Measurements from ENCODE around the gene ZNF608.

The ZNF608 gene, protein sequence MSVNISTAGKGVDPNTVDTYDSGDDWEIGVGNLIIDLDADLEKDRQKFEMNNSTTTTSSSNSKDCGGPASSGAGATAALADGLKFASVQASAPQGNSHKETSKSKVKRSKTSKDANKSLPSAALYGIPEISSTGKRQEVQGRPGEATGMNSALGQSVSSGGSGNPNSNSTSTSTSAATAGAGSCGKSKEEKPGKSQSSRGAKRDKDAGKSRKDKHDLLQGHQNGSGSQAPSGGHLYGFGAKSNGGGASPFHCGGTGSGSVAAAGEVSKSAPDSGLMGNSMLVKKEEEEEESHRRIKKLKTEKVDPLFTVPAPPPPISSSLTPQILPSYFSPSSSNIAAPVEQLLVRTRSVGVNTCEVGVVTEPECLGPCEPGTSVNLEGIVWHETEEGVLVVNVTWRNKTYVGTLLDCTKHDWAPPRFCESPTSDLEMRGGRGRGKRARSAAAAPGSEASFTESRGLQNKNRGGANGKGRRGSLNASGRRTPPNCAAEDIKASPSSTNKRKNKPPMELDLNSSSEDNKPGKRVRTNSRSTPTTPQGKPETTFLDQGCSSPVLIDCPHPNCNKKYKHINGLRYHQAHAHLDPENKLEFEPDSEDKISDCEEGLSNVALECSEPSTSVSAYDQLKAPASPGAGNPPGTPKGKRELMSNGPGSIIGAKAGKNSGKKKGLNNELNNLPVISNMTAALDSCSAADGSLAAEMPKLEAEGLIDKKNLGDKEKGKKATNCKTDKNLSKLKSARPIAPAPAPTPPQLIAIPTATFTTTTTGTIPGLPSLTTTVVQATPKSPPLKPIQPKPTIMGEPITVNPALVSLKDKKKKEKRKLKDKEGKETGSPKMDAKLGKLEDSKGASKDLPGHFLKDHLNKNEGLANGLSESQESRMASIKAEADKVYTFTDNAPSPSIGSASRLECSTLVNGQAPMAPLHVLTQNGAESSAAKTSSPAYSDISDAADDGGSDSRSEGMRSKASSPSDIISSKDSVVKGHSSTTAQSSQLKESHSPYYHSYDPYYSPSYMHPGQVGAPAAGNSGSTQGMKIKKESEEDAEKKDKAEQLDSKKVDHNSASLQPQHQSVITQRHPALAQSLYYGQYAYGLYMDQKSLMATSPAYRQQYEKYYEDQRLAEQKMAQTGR (N-terminal part only)

DNA sequence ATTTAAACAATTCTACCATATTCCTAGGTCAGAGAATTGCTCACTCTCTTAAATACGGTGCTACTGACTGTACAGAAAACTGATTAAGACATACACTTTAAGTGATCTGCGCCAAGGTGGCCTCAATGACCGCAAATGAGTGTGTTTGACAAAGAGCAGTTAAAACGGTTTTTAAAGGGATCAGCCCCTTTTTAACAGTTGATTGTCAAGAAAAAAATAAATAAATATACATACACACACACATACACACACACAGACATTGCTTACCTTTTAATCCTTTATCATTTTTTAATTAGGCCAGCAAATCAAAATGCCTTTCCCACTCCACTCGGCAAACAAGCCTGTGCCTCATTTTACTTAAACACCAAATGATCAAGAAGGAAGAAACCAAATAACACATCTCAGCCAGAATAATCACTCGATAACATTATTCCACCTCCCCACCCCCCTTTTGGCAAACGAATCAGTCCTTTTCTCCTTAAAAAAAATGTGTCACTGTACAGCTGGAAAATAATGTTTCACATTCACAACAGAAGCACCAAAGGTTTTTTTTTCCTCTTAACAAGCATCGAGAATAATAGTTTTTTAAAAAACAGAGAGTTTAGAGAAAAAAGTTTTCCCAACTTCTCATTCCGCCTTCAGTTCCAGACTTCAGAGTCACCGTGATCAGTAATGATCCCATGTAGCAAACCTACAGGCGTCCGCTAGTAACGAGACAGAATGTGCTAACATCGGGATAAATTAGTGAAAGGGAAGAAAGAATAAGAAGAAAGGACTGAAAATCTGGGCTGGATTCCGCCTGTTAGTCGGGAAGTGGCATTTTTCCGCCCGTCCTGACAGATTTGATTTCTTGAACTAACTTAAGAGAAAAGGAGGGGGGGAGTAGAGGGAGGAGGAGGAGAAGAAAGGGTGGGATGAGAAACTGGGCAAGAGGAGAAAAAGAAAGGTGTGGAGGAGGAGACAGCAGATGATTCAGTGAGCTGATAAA lies at the start of gene ZNF608:
Gene ZNF608 (minus strand): TSS at position 712 of the 988 bp plus-strand sequence. CDS start 1,650 bp downstream, outside the sequence.
- no peak for DNase-seq

- DNase-seq, result no peak
These were observed 49.4 kb upstream of the ZNF608 start for GRCh38 chr5:124795829-124796228.

DNA sequence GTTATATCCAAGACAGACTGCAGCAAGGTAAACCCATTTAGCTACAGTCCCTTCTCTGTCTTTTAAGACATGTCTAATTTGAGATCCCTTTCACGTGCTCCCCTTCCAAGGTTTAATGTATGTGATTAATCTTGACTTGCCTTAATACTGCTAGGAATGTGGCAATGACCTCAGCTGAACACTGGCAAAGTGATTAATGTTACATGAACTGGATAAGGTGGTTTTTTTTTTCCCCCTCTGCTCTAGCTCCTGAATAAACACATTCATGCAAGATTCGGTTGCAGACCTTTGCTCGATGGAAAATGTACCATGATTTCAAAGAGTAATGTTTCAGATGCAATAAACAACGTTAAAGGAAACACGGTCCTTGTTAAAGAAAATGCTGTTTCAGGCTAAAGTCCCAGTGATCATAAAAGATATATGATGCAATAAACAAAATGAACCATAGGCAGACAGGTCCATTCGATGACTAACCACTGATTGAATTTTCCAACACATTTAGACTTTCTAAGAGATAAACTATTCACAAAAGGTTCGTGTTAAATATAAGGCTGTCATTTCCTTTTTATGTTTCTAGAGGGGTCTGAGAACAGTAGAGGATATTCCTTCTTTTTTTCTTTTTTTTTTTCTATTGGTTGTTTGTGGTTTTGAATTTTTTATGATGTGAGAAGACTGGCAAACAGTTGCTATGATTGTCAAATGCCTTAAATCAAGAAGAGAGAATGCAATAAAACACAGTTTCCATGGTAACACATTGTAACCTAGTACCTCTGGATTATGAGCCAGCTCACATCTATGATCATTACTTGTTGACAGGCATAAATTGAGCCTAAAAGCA lies 44.7 kb upstream of the ZNF608 start:
- DNase-seq, result no peak

DNA sequence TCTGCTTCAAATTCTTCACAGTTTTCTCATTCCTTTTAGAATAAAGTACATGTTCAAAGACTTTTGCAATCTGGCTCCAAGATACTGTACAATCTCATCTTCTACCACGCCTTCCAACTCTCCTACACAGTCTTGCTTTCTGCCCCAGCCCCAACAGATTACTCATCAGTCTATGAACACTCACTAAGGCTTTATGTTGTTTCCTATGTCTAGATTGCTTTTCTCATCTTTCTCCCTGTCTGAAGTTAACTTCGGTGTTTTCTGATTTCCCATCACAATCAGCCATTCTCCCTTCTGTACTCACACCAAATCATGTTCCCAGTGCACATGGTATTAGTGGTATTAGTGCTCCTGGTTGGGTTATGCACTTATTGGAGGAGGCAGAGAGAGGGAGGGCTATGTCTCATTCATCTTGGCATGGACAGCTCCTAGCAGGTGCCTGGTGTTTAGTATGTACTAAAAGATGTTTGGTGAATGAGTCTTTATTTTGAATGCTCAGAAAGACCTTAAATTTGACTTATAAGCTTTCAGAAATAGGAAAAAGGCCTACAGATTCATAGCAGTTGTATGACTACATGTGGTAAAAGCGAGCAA lies 44.0 kb upstream of the ZNF608 start:
- no peak for DNase-seq

DNA sequence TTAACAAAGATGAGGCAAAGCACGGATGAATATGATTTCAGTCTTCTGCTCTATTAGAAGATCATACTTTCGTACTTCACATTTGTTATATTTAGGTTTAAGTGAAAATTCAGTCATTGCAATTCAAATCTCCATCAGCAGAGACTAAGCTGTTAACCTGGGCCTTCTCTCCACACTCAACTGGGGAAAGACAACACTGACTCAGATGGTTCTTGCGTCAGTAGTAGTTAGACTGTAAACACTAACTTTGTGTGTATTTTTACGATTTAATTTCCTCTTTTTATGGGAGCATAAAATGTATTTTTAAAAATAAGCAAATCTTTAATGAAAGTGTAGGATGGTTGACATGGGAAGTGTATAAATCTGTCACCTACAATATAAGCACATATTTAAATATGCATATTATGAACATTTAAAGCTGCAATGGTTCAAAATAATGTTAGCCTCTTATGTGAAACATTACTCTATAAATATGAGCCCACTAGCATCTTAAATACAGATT lies 42.7 kb upstream of the ZNF608 start:
- DNase-seq, result no peak

DNA sequence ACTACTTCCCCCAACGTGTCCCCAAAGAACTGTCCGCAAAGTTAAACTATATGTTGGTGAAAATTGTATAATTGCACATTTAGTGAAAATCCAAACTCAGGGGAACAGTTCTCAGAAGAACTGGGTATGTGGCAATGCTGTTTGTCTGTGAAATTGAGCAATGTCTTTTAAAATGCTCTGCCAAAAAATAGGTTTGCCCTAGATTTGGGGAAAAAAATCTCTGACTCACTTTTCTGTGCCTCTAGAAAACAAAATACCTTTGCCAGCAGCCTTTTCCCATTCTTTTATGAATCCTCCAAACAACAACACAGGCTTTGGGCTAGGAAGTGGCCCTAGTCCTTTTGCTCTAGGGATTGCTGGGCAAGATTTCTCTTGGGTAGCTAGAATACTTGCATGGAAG lies 37.4 kb upstream of the ZNF608 start:
- DNase-seq, result no peak

- DNase-seq, result no peak
These were observed 36.8 kb upstream of the ZNF608 start for GRCh38 chr5:124783285-124783684.

GRCh38 chr5:124782262-124782661 lies 35.8 kb upstream of the ZNF608 start:
- no peak for DNase-seq

GRCh38 chr5:124780011-124780410 lies 33.6 kb upstream of the ZNF608 start:
- no peak for DNase-seq

DNA sequence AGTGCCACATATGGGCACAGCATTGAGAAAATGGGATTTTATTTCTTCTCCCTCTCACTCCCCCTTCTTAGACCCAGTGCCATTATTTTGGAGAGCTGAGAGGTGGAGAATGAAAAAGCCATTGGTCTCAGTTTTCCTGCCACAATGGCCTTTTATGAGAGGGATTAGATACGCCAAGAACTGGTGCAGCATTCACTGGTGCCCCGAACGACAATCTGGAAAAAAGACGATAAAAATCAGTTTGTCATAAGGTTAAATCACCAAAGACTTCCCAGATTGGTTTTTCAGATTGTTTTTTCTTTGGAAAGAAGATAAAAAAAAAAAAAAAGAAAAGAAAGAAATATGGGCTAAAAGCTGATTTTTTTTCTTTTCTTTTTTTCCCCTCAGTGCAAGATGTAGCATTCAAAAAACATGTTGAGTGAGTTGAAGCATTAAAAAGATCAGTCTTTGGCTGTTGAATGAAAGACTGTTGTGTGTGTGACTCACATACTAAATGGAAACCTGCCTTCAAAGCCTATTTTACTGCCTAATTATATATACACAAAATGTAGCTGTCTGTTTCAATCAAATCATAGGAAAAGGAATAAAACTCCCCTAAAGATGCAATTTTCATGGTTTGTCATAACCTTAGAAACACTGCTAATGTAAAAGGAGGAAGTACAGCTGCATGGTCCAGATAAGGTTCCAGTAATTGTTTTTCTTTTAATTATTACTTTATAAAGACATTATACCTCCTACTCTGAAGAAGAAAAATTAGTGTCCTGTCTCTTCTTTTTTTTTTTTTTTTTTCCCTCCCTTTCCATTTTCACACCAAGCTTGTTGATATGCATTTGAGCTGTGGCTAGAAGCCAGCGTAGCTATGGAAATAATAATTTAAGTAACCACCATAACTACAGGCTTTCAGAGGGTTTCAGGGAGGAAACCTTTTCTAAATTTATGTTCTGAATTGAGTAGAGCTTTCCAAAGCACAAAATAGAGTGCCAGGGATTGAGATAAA lies 27.2 kb upstream of the ZNF608 start:
- DNase-seq, result no peak

DNA sequence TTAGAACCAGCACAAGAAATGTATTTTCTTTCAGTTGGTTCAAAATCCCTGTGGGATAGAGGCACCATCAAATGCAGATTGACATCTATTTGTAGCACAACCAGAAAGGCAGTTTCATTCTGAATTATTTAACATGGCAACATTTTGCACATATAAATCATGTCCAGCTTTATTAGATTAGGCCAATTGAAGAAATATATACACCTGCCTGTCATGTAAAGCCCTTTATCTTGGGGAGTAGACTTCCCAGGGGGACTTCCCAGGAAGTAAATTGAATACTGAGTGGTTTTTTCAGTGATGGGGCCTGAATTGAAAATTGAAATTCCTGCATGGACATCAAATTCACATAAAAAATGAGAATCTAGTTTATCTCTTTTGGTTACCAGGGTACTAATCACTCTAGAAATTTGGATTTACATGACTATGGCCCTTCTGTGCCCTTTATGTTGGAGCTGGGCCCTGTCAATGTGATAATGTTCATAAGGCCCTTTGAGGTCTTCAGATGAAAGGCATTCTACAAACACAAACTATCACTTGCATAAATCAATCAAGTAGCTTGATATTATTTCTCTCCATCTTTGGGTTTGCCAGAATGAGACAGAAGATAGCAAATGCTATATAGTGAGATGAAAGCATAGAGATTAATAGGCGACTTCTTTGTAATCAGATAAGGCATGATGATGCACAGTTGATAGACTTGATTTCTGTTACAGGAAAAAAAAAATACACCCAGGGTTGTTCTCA lies 26.2 kb upstream of the ZNF608 start:
- no peak for DNase-seq

GRCh38 chr5:124771761-124772160 lies 25.3 kb upstream of the ZNF608 start:
- DNase-seq, result no peak

- DNase-seq, result no peak
These were observed 18.7 kb upstream of the ZNF608 start for GRCh38 chr5:124764992-124765611.

DNA sequence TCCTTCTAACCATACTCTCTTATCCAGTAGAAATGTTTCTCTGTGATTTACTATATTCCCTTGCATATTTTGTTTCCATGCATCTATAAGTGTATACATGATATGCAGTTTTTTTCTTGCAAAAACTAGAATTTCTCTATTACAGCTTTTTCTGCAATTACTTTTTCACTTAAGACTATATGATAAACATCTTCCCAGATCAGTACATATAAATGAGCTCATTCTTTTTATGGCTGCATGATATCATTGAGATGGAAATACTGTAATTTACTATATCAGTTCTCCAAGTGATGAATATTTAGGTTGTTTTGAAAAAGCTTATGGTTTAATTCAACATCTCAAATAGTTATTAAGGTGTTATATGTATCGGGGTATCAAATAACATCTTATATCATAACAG lies 18.1 kb upstream of the ZNF608 start:
- no peak for DNase-seq

DNA sequence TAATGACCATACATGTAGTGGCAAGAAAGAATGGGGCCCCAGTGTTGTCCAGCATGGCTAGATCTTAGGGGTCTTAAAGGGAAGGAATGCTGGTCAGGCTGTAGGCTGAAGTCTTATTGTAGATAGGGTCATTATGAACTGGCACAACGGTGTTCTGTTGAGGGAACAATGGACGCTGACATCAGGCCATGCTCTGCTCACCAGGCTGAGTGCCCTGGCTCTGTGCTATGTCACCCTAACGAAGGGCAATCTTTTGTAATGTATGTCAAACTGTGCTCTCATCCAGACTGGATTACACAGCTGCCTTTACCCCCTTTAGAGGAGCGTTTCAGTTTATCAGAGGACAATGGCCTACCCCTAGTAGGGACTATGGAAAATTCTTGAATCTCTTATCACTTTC lies 14.6 kb upstream of the ZNF608 start:
- no peak for DNase-seq

GRCh38 chr5:124760608-124761007 lies 14.2 kb upstream of the ZNF608 start:
- DNase-seq, result no peak

DNA sequence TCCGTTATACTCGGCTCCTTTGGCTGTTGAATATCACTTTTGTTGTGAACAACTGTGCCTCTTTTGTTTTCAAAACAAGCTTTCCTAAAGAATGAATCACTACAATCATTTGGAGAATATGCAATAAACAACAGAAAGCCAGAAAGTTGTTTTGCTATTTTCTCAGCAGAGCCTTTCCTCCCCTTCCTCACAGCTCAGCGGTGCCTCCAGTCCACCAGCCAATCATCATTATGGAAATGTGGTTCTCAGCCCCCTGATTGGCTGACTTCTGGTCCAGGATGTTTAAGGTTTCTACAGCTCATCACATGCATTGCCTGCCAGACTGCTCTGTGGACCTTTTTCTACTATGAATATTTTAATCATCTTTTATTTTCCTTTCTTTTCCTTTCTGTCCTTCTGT lies 9.1 kb upstream of the ZNF608 start:
- DNase-seq, result no peak

GRCh38 chr5:124755041-124755440 lies 8.6 kb upstream of the ZNF608 start:
- no peak for DNase-seq
